ENCODE measurements around the gene LRRC36.
"Not testable (repeated sequence)": the region's sequence is repeated elsewhere in the genome, so short reads cannot be mapped to it uniquely, and the experiment has no call there.

LRRC36 gene

GRCh38 chr16:67357561-67357960, 30.9 kb downstream of the LRRC36 start:
- no peak for DNase-seq
- CTCF ChIA-PET, result interaction anchor here (0.8 to 3.6 kb wide), 8 partner anchors 8 to 97 kb away, joined by 3 to 17 read pairs (median 3); no protein-coding TSS in a partner anchor

GRCh38 chr16:67359540-67360269, 33.1 kb downstream of the LRRC36 start:
- DNase-seq; H3K27me3 ChIP-seq (replicated peaks in 2 of 5; ENCODE audit: control insufficient read depth in 4 of 5, insufficient read depth in 5 of 5, low read length in 4 of 5); H3K4me3 ChIP-seq (ENCODE audit: control insufficient read depth in 1 of 7, extremely low read depth in 1 of 7, insufficient read depth in 4 of 7, low read depth in 2 of 7, low read length in 6 of 7); H3K27ac ChIP-seq (ENCODE audit: insufficient read depth in 1 of 2, low read depth in 1 of 2, low read length in 2 of 2, poor library complexity in 1 of 2, severe bottlenecking in 2 of 2); POLR2A ChIA-PET; H3K9me3 ChIP-seq (ENCODE audit: control extremely low read depth in 1 of 5, control insufficient read depth in 4 of 5, insufficient read depth in 2 of 5, low read depth in 1 of 5, low read length in 4 of 5); H3K36me3 ChIP-seq (ENCODE audit: control insufficient read depth in 4 of 4, insufficient read depth in 4 of 4, low read length in 3 of 4): not testable (repeated sequence)
- WGBS (ENCODE audit: insufficient coverage), result 98% methylated on average over 5 of the region's 8 CpGs
- CTCF ChIA-PET, result interaction anchor here (2.8 kb wide), 1 partner anchor 19 kb away, joined by 8 read pairs; no protein-coding TSS in a partner anchor
- peaks cover 6 to 18% (median 11%) of the 10 kb centered on the region in 4 experiments for H3K4me1 ChIP-seq (ENCODE audit: control extremely low read depth in 1 of 4, control insufficient read depth in 4 of 4, insufficient read depth in 4 of 4, low read length in 3 of 4)

More at GRCh38 chr16:67357561-67357960, 30.9 kb downstream of the LRRC36 start:
- Histone ChIP-seq H3K36me3 (ENCODE audit: control insufficient read depth in 4 of 4, insufficient read depth in 4 of 4, low read length in 3 of 4) (no peaks in the 10 kb centered on the region), H3K9me3 (ENCODE audit: control extremely low read depth in 1 of 5, control insufficient read depth in 4 of 5, insufficient read depth in 2 of 5, low read depth in 1 of 5, low read length in 4 of 5) (no peaks in the 10 kb centered on the region), H3K4me1 (ENCODE audit: control extremely low read depth in 1 of 4, control insufficient read depth in 4 of 4, insufficient read depth in 4 of 4, low read length in 3 of 4) (peaks cover 0 to 12% (median 4%) of the 10 kb centered on the region in 4 experiments), H3K27ac (ENCODE audit: insufficient read depth in 1 of 2, low read depth in 1 of 2, low read length in 2 of 2, poor library complexity in 1 of 2, severe bottlenecking in 2 of 2) (no peak overlapping the region), H3K4me3 (ENCODE audit: control insufficient read depth in 1 of 7, extremely low read depth in 1 of 7, insufficient read depth in 4 of 7, low read depth in 2 of 7, low read length in 6 of 7) (no peak overlapping the region), H3K27me3 (replicated peaks in 2 of 5; ENCODE audit: control insufficient read depth in 4 of 5, insufficient read depth in 5 of 5, low read length in 4 of 5) (no peaks in the 10 kb centered on the region)
- POLR2A ChIA-PET, result no interaction called here
- 60% methylated on average over 3 of the region's 4 CpGs for WGBS (ENCODE audit: insufficient coverage)

GRCh38 chr16:67361038-67361437, 34.4 kb downstream of the LRRC36 start:
- no peak overlapping the region for H3K4me3 ChIP-seq (ENCODE audit: control insufficient read depth in 1 of 7, extremely low read depth in 1 of 7, insufficient read depth in 4 of 7, low read depth in 2 of 7, low read length in 6 of 7)
- no peaks in the 10 kb centered on the region for H3K36me3 ChIP-seq (ENCODE audit: control insufficient read depth in 4 of 4, insufficient read depth in 4 of 4, low read length in 3 of 4)
- no peak overlapping the region for H3K27ac ChIP-seq (ENCODE audit: insufficient read depth in 1 of 2, low read depth in 1 of 2, low read length in 2 of 2, poor library complexity in 1 of 2, severe bottlenecking in 2 of 2)
- ChIA-PET CTCF (interaction anchor here (2.8 kb wide), 1 partner anchor 18 kb away, joined by 8 read pairs; no protein-coding TSS in a partner anchor), POLR2A (no interaction called here)
- no peak for DNase-seq
- no peaks in the 10 kb centered on the region for H3K9me3 ChIP-seq (ENCODE audit: control extremely low read depth in 1 of 5, control insufficient read depth in 4 of 5, insufficient read depth in 2 of 5, low read depth in 1 of 5, low read length in 4 of 5)
- no peaks in the 10 kb centered on the region for H3K27me3 ChIP-seq (replicated peaks in 2 of 5; ENCODE audit: control insufficient read depth in 4 of 5, insufficient read depth in 5 of 5, low read length in 4 of 5)
- H3K4me1 ChIP-seq (ENCODE audit: control extremely low read depth in 1 of 4, control insufficient read depth in 4 of 4, insufficient read depth in 4 of 4, low read length in 3 of 4), result peaks cover 17 to 30% (median 22%) of the 10 kb centered on the region in 4 experiments
- WGBS (ENCODE audit: insufficient coverage), result no CpG with 5 or more reads among the region's 3 CpGs

- POLR2A ChIA-PET, result no interaction called here
- Histone ChIP-seq H3K4me3 (ENCODE audit: control insufficient read depth in 1 of 7, extremely low read depth in 1 of 7, insufficient read depth in 4 of 7, low read depth in 2 of 7, low read length in 6 of 7) (peak overlapping the region in 3 of 7 experiments; percentile 31 to 55 (median 31)), H3K4me1 (ENCODE audit: control extremely low read depth in 1 of 4, control insufficient read depth in 4 of 4, insufficient read depth in 4 of 4, low read length in 3 of 4) (peaks cover 15 to 24% (median 20%) of the 10 kb centered on the region in 4 experiments), H3K27ac (ENCODE audit: insufficient read depth in 1 of 2, low read depth in 1 of 2, low read length in 2 of 2, poor library complexity in 1 of 2, severe bottlenecking in 2 of 2) (peak overlapping the region; percentile 33 to 75), H3K36me3 (ENCODE audit: control insufficient read depth in 4 of 4, insufficient read depth in 4 of 4, low read length in 3 of 4) (no peaks in the 10 kb centered on the region), H3K27me3 (replicated peaks in 2 of 5; ENCODE audit: control insufficient read depth in 4 of 5, insufficient read depth in 5 of 5, low read length in 4 of 5) (peaks cover 0 to 1% (median 0%) of the 10 kb centered on the region in 5 experiments), H3K9me3 (ENCODE audit: control extremely low read depth in 1 of 5, control insufficient read depth in 4 of 5, insufficient read depth in 2 of 5, low read depth in 1 of 5, low read length in 4 of 5) (no peaks in the 10 kb centered on the region)
- peak; percentile 31 to 75 (median 64) for DNase-seq
- CTCF ChIA-PET, result interaction anchor here (1.6 to 2.7 kb wide), 3 partner anchors 11 to 35 kb away, joined by 4 to 12 read pairs (median 7); no protein-coding TSS in a partner anchor
These were observed 38.1 kb downstream of the LRRC36 start for GRCh38 chr16:67364600-67365235.

GRCh38 chr16:67370661-67371060, 44.0 kb downstream of the LRRC36 start:
- POLR2A ChIA-PET, result no interaction called here
- WGBS (ENCODE audit: insufficient coverage), result 100% methylated on average over 4 of the region's 4 CpGs
- Histone ChIP-seq H3K9me3 (ENCODE audit: control extremely low read depth in 1 of 5, control insufficient read depth in 4 of 5, insufficient read depth in 2 of 5, low read depth in 1 of 5, low read length in 4 of 5) (no peaks in the 10 kb centered on the region), H3K4me3 (ENCODE audit: control insufficient read depth in 1 of 7, extremely low read depth in 1 of 7, insufficient read depth in 4 of 7, low read depth in 2 of 7, low read length in 6 of 7) (no peak overlapping the region), H3K27ac (ENCODE audit: insufficient read depth in 1 of 2, low read depth in 1 of 2, low read length in 2 of 2, poor library complexity in 1 of 2, severe bottlenecking in 2 of 2) (no peak overlapping the region), H3K4me1 (ENCODE audit: control extremely low read depth in 1 of 4, control insufficient read depth in 4 of 4, insufficient read depth in 4 of 4, low read length in 3 of 4) (peaks cover 3 to 8% (median 5%) of the 10 kb centered on the region in 4 experiments), H3K27me3 (replicated peaks in 2 of 5; ENCODE audit: control insufficient read depth in 4 of 5, insufficient read depth in 5 of 5, low read length in 4 of 5) (peaks cover 0 to 3% (median 0%) of the 10 kb centered on the region in 5 experiments), H3K36me3 (ENCODE audit: control insufficient read depth in 4 of 4, insufficient read depth in 4 of 4, low read length in 3 of 4) (no peaks in the 10 kb centered on the region)
- DNase-seq, result no peak
- CTCF ChIA-PET, result interaction anchor here (0.8 to 2.1 kb wide), 6 partner anchors 13 to 58 kb away, joined by 3 to 8 read pairs (median 4); partner anchors contain the start of gene TPPP3

- Histone ChIP-seq H3K4me3 (ENCODE audit: control insufficient read depth in 1 of 7, extremely low read depth in 1 of 7, insufficient read depth in 4 of 7, low read depth in 2 of 7, low read length in 6 of 7) (no peak overlapping the region), H3K27me3 (replicated peaks in 2 of 5; ENCODE audit: control insufficient read depth in 4 of 5, insufficient read depth in 5 of 5, low read length in 4 of 5) (peaks cover 0 to 3% (median 0%) of the 10 kb centered on the region in 5 experiments), H3K27ac (ENCODE audit: insufficient read depth in 1 of 2, low read depth in 1 of 2, low read length in 2 of 2, poor library complexity in 1 of 2, severe bottlenecking in 2 of 2) (no peak overlapping the region), H3K4me1 (ENCODE audit: control extremely low read depth in 1 of 4, control insufficient read depth in 4 of 4, insufficient read depth in 4 of 4, low read length in 3 of 4) (no peaks in the 10 kb centered on the region), H3K9me3 (ENCODE audit: control extremely low read depth in 1 of 5, control insufficient read depth in 4 of 5, insufficient read depth in 2 of 5, low read depth in 1 of 5, low read length in 4 of 5) (no peaks in the 10 kb centered on the region), H3K36me3 (ENCODE audit: control insufficient read depth in 4 of 4, insufficient read depth in 4 of 4, low read length in 3 of 4) (no peaks in the 10 kb centered on the region)
- peak in 2 of 3 donors; percentile 57 to 65 for DNase-seq
- ChIA-PET POLR2A (no interaction called here), CTCF (interaction anchor here (0.8 to 2.5 kb wide), 11 partner anchors 9 to 112 kb away, joined by 3 to 14 read pairs (median 3); no protein-coding TSS in a partner anchor)
These were observed 46.0 kb downstream of the LRRC36 start for GRCh38 chr16:67372664-67373063.

- H3K36me3 ChIP-seq (ENCODE audit: control insufficient read depth in 4 of 4, insufficient read depth in 4 of 4, low read length in 3 of 4); H3K27me3 ChIP-seq (replicated peaks in 2 of 5; ENCODE audit: control insufficient read depth in 4 of 5, insufficient read depth in 5 of 5, low read length in 4 of 5); H3K4me1 ChIP-seq (ENCODE audit: control extremely low read depth in 1 of 4, control insufficient read depth in 4 of 4, insufficient read depth in 4 of 4, low read length in 3 of 4); H3K4me3 ChIP-seq (ENCODE audit: control insufficient read depth in 1 of 7, extremely low read depth in 1 of 7, insufficient read depth in 4 of 7, low read depth in 2 of 7, low read length in 6 of 7); H3K27ac ChIP-seq (ENCODE audit: insufficient read depth in 1 of 2, low read depth in 1 of 2, low read length in 2 of 2, poor library complexity in 1 of 2, severe bottlenecking in 2 of 2); DNase-seq; POLR2A ChIA-PET; H3K9me3 ChIP-seq (ENCODE audit: control extremely low read depth in 1 of 5, control insufficient read depth in 4 of 5, insufficient read depth in 2 of 5, low read depth in 1 of 5, low read length in 4 of 5): not testable (repeated sequence)
- 98% methylated on average over 7 of the region's 11 CpGs for WGBS (ENCODE audit: insufficient coverage)
- CTCF ChIA-PET, result interaction anchor here (1.1 kb wide), 1 partner anchor 40 kb away, joined by 3 read pairs; the partner anchor contains the start of gene ZDHHC1
These were observed 49.4 kb downstream of the LRRC36 start for GRCh38 chr16:67376012-67376411.
